SW 1271 (cell line): ENCODE measurements around the gene KLHL20.

ENCODE experiments used
- DNase-seq, 2 experiments: peaks; one replicate each; lab custom pipeline; 2025; lab: John Stamatoyannopoulos, UW

The KLHL20 gene

DNA sequence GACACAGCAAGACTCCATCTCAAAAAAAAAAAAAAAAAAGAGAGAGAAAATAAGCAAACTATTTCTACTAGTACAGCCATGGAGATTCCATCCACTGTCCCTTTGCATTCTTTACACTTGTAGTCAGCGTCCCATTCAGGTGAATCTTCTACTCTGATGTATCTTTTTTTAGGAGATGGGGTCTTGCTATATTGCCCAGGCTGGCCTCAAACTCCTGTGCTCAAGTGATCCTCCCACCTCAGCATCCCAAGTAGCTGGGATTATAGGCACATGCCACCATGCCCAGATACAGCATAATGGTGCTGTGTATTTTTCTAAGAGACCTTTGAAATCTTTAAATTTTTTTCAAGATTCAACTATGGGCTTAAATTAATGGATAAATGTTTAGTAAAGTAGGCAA is 118.0 kb downstream of the KLHL20 start:
- no peak for DNase-seq
